GM21515 (cell line): Measurements from ENCODE around the gene GNA12.
"Not testable (repeated sequence)": the region's sequence is repeated elsewhere in the genome, so short reads cannot be mapped to it uniquely, and the experiment has no call there.

Experiments used
- ATAC-seq: cut with Tn5 transposase; IDR thresholded peaks from one replicate; pipeline ENCODE4 v1.9.1; 2021; ENCODE audit not compliant: unreplicated experiment

Gene GNA12

DNA sequence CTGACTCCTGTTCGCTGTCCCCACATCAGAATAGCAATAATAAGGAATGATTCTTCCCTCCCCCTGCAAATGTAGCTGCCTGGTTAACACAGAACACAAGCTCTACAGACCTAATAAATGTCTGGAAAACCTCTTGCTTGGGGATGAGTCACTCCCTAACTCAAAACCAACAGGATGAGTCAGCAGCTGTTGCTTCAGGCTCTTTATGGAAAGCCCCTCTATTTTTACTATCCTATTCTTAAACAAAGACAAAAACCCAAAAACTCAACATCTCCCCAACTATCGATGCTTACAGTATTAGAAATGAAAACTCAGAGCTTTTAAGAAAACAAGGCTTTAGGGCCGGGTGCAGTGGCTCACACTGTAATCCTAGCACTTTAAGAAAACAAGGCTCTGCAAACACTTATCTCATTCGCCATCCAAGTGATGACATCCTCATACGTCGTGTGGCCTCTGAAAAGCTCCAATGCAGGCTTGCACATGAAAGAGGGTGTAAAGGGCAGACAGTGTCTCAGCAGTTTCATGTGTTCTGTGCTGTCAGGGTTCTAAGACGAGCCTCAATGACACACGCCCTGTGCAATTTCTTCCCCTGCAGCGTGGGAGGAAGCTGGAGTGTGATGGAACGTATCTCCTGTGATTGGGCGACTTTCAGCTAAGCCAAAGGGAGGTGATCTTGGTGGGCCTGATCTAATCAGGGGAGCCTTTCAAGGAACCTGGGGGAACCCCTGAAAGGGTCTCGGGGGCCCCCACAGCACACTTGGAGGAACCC is 86.0 kb downstream of the GNA12 start:
- ATAC-seq, result peak; percentile 65

DNA sequence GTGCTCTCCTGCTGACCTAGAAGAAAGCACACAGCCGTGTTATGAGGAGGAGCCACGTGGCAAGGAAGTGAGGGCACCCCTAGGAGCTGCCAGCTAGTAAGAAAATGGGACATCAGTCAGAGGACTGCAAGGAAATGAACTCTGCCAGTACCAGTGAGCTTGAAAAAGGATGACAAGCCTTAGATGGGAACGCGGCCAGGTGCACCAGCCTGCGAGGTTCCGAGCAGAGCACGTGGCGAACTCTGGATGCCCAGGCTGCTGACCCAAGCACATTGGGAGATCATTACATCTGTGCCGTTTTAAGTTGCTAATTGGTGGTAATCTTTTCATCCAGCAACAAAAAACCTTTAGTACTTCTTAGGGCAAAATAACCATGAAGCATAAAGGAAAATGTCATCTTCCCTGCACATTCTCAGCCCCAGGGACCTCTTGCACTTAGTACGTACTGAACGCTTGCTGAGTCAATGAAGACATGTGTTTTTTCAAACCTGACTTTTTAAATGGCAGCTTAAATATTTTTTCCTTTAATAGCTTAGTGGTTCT is 86.7 kb downstream of the GNA12 start:
- ATAC-seq, result no peak

DNA sequence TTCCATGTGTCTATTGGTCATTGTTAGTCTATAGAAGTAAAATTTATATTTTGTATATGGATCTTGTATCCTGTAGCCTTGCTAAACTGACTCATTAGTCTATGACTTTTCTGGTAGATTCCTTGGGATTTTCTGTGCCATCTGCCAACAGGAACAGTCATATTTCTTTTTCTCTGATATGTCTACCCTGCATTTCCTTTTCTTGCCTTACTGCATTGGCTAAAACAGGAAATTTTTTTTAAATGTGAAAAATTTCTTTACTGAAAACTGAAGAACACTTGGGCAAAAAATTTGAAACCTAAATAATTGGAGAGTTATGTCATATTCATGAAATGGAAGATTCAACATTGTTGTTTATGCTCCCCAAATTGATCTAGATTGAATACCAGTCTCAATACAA is 88.6 kb downstream of the GNA12 start:
- no peak for ATAC-seq

DNA sequence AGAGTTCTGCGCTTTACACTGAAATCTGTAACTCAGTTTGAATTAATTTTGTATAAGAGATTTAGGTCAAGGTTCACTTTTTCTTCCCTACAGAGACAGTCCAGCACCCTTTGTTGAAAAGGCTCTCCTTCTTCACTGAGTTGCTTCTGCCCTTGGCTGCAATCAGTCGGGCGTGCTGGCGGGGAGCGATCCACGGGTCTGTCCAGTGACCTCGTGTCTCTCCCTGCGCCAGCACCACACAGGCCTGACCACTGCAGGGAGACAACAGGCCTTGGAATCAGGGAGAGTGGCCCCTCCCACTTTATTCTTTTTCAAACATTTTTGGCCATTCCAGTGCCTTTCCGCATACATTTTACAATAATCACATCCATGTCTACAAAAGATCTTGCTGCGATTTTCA is 89.2 kb downstream of the GNA12 start:
- ATAC-seq, result no peak

DNA sequence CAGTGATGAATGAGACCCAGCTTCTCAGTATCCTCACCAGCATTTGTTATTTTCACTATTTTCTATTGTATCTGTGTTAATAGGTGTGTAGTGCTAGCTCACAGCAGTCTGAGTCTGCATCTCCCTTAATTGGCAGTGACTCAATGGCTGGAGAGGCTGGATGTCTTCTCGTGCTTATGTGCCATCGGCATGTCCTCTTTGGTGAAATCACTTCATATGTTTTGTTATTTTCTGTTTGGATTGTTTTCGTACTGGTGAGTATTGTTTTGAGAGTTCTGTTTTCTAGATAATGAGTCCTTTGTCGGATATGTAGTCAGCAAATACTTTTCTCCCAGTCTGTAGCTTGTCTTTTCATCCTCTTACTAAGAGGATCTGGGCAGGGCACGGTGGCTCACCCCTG is 90.0 kb downstream of the GNA12 start:
- ATAC-seq, result no peak

DNA sequence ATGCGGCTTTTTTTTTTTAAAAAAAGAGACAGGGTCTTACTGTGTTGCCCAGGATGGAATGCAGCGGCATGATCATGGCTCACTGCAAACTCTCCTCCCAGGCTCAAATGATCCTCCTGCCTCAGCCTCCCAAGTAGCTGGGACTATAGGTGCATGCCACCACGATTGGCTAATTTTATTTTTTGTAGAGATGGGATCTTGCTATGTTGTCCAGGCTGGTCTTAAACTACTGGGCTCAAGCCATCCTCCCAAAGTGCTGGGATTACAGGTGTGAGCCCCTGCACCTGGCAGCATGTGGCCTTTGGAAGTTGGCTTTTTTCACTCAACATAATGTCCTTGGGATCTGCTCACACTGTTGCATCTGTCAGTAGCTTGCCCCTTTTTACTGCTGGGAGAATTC is 91.0 kb downstream of the GNA12 start:
- no peak for ATAC-seq

DNA sequence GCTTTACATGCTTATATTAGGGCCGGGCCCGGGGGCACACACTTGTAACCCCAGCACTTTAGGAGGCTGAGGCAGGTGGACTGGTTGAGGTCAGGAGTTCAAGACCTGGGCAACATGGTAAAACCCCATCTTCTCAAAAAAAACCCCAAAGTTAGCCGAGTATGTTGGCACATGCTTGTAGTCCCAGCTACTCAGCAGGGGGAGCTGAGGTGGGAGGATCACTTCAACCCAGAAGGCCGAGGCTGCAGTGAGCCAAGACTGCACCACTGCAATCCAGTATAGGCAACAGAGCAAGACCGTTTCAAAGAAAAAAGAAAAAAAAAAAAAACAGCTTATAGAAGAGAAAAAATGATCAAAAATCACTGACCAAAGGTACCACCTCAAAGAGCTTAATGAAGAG is 93.0 kb downstream of the GNA12 start:
- no peak for ATAC-seq

DNA sequence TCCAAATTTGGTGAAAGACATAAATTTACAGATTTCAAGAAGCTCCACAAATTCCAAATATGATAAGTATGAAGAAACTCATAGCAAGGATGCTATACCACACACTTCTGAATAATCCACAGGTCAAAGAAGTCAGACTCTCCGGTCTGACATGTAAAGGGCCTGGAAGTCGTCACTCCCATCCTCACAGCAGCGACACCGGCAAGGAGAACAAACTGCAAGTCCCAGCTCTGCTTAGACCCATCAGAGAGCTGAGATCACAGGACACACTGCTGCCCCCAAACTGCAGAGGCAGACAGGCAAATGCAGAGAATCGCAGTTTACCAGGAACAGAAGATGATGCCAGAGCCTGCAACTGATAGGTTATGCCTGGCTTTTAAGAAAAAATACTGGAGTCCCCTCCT is 94.1 kb downstream of the GNA12 start:
- no peak for ATAC-seq

DNA sequence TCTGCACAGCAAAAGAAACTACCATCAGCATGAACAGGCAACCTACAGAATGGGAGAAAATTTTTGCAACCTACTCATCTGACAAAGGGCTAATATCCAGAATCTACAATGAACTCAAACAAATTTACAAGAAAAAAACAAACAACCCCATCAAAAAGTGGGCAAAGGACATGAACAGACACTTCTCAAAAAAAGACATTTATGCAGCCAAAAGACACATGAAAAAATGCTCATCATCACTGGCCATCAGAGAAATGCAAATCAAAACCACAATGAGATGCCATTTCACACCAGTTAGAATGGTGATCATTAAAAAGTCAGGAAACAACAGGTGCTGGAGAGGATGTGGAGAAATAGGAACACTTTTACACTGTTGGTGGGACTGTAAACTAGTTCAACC is 95.4 kb downstream of the GNA12 start:
- not testable (repeated sequence) for ATAC-seq

DNA sequence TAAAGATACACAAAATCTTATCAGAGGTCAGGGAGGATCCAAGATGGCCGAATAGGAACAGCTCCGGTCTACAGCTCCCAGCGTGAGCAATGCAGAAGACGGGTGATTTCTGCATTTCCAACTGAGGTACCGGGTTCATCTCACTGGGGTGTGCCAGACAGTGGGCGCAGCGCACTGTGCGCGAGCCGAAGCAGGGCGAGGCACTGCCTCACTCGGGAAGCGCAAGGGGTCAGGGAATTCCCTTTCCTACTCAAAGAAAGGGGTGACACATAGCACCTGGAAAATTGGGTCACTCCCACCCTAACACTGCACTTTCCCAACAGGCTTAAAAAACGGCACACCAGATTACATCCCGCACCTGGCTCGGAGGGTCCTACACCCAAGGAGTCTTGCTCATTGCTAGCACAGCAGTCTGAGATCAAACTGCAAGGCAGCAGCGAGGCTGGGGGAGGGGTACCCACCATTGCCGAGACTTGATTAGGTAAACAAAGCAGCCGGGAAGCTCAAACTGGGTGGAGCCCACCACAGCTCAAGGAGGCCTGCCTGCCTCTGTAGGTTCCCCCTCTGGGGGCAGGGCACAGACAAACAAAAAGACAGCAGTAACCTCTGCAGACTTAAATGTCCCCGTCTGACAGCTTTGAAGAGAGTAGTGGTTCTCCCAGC is 100.5 kb downstream of the GNA12 start:
- not testable (repeated sequence) for ATAC-seq

DNA sequence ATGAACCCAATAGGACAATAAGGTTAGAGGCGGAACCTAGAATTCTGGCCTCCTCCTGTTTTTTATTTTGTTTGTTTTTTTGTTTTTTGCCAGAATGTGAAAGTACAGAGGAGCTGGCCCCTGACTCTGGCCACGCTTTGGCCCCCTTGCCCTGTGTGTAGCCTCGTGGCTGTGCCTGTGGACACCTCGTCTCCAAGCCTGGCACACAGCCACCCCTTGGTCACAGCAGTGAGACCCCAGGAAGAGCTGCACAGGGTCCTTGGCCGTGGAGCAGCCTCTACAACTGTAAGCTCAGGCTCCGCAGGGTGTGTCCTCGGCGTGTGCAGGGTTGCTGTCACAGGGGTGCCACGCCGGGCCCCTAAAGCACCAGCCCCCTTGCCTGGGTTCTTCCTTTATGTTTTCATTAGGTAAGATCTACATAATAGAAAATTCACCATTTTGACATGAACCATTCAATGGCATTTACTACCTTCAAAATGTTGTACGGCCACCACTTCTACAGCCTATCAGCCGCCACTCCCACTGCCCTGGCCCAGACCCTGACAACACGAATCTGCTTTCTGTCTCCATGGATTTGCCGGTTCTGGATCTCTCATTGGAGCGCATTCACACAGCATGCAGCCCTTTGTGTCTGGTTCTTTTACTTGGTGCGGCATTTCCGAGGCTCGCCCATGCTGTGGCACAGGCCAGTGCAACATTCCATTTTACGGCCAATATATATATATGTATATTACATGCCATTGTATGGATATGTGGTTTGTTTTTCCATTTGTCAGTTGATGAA is 105.2 kb downstream of the GNA12 start:
- no peak for ATAC-seq

DNA sequence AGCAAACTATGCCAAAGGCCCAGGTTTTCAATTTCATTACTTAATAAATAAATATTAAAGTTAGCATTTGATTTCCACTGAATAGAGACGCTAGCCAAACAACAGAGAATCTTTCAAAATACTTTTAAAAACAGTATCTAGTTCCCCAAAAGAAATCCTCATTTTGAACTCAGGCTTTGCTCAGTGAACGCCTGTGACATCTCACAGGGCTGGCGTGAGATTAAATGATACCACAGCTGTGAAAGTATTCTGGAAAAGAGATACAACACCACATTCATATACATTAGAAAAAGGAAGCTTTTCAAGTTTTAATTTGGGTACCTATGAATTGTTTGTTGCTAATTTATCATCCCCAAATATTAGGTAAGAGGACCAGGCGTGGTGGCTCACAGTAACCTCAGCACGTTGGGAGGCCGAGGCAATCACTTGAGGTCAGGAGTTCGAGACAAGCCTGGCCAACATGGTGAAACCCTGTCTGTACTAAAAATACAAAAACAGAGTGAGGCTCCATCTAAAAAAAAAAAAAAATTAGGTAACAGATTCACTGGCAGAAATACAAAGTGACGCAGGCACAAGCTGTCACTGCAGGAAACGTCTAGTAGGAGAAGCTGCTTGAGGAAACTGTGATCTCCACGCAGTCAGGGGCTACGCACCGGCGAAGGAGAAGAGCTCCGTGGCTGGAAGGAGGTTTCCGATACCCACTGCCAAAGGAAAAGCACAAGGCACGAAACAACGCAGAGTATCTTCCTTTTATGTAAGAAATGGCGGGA is 106.2 kb downstream of the GNA12 start:
- no peak for ATAC-seq

DNA sequence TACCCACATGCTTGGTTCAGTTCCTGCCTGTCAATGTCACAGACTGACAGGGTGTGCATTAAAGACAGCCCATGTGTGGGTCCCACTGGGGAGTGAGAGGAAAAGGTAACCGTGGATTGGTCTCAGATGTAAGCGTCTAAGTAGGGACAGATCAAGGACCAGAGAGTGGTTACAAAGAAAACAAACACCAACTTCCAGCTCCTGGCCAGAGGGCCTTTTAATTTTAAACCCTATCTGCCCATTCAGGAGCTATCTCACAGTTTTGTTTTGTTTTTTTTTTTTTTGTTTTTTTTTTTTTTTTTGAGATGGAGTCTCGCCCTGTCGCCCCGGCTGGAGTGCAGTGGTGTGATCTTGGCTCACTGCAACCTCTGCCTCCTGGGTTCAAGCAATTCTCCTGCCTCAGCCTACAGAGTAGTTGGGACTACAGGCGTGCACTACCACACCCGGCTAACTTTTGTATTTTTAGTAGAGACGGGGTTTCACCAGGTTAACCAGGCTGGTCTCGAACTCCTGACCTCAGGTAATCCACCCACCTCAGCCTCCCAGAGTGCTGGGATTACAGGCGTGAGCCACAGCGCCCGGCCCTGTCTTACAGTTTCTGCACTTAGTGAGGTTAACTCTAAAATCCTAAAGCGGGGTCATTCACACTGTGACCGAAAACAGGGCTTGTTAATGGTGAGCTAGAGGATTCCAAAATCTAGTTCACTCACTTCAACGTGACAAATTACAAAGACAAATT is 106.9 kb downstream of the GNA12 start:
- not testable (repeated sequence) for ATAC-seq

DNA sequence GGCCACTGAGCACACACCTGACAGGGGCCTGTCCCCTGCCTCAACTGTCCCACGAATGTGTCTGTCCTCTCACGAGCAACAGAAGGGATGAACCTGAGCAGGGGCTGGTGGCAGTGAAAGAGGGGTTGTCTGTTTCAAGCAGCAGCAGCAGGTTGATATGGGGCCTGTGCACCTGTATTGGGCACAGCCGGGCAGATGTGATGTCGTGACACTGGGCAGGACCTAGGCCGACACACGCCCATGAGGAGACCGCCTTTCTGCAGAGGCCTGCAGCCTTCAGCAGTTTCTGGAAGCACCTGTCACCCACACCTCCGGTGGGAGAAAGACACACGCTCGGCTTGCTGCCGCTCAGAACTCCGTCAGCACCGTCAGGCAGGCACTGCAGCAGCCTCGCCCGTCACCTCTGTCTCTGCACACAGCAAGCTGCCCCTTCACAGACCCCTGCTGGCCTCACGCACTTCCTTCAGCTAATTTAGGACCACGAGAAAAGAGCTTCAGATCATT is 107.6 kb downstream of the GNA12 start:
- no peak for ATAC-seq

DNA sequence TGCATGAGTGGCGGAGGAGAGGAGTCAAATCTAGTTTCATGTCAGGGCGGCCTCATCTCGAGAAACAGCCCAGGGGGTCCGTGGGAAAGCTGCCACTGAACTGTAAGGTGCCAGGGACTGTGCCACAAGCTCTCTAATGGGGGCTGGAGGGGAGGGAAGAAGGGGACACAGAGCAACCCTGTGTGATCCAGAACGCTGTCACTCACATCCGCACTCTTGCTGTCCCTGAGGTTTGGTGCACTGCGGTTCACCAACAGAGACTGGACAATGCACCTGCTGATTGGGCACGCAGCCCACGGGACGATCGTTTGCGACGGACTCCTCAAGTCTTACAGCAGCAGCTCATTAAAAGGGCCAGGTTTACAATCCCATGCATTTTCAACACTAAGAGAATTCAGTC is 108.4 kb downstream of the GNA12 start:
- no peak for ATAC-seq

DNA sequence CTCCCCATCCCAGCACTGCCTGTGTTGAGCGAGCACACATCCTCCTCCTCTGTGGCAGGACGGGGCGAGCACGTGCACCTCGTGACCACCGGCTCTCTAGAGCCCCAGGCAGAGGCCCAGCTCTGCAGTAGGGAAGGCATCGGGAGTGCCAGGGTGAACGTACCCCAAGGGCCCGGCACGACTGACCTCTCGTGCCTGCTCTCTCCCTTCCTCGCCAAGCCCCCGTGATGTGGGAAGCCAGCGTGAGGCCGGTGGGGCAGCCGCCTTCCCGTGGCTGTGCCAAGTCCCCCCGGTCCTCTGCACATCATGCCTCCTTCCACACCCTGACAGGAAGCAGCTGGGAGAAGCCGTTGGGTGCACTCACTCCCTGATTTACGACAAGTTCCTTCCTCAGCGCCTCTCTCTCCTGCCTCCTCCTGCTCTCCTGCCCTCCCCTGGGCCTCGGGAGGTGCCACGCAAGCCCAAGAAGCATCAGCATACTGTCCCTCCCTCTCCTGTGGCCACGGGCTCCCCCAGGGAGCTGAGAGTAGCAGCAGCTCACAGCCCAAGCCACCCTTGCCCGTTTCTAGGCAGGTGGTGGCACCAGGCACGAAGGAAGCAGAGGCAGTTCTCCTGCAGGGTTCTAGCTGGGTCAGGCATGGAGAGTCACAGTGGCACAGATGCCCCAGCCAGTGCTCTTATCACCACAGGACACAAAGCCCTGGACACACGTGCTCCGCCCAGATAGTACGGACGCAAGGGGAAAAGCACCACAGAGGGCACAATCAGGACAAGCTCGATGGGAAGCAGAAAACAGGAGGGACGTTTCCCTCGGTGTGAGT is 109.1 kb downstream of the GNA12 start:
- no peak for ATAC-seq

DNA sequence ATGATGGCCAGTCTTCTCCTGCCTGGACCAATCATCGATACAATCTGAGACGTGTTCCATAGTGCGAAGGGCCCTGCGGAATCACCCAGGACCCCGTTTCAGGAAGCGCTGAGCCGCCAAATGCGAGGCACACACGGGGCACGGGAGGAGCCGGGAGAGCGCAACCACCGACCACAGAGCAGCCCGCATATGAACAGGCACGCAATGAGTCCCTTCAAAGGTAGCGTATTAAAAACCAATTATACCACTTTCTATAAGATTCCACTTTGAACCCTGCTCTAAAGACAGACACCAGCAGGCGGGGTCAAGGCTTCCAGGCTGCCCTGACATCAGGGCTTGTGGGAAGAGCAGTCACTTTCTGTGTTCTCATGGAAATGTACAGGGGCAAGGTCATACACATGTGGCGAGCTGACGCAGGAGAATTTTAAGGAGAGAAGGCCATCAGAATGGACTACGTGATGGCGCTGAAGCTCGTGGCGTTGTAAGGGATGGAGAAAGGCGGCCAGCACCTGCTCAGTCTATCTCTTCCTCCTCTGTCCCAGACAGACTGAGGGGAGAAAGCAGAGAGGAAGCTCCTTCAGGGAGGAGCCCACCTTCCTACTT is 109.9 kb downstream of the GNA12 start:
- ATAC-seq, result no peak

DNA sequence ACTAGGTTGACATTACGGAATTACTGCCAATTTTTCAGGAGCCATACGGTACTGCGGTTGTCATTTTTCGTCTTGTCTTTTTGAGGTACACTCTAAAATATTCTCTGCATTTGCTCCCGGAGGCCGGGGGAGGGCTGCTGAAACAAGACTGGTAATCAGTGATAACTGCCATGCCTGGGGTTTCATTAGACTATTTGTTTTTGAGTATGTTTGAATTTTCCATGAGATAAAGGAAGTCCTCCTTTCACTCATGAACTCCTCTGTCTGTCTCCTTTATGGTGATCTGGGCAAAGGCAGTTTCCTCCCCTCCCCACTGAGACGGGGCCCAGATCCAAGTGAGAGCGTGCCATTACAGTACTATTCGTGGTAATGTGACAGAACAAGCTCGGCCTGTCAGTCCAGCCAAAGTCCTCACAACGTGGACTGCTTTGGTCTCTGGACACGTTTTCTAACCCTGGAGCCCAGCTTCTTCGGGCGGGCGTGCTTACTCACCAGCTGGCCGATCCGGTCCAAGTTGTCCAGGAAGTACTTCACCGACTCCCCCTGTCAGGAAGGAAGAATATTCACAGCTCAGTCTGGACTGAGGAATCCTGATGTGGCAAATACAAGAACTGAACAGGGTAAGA is 111.0 kb downstream of the GNA12 start:
- no peak for ATAC-seq
